ENCODE results near the gene MARCO.
"Not testable (repeated sequence)": the region's sequence is repeated elsewhere in the genome, so short reads cannot be mapped to it uniquely, and the experiment has no call there.

MARCO gene

DNA sequence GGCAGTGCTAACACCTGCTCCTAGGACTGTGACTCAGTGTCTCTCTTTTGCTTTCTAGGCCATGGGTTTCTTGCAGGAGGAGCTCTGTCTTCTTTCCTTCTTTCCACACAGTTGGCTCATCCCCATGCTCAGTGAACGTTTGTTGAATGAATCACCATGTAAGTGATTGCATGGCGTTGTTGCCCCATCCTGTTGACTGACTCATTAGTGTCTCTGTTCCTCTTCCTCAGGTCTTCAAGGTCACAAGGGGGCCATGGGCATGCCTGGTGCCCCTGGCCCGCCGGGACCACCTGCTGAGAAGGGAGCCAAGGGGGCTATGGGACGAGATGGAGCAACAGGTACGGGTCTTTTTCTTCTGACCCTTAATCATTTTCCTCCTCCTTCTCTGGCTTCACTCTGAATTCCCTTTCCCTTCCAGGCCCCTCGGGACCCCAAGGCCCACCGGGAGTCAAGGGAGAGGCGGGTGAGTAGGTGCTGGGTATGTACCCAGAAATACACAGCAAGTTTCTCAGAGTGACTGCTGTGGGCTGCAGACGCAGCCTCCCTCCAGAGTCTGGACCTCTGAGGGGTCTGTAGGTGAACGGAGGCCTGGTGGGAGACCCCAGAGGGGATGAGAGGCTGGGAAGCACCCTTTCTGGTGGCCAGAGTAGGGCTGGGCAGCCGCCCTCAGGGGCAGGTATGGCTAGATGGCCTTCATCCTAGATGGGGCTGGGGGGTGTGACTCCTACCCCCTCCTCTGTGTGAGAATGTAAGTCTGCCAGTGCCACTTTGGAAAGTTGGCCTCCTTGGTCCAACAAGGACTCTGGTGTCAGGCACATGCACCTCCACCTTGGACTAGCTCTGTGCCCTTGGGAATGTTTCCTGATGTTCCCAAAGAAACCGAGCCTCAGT lies 32.4 kb downstream of the MARCO start:
- no peak for DNase-seq (ENCODE audit: low read depth in 2 of 2)

DNA sequence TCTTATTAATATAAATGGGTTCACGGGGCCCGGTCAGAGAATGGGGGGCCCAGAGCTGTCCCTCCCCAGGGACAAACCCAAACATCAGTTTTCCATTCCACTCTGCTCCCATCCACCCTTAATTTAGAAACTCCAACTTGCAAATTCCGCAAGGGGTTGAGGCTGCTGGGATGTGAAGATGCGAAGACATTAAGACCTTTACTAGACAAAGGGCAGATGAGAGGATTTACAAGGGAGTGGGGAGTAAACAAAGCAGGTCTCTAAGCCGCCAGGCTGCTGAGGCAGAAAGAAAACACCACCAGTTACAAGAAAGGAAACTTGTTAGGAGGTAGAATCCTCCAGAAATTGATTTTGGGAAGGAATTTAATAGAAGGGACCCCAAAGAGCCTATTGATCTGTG lies 33.1 kb downstream of the MARCO start:
- no peak for DNase-seq (ENCODE audit: low read depth in 2 of 2)

DNA sequence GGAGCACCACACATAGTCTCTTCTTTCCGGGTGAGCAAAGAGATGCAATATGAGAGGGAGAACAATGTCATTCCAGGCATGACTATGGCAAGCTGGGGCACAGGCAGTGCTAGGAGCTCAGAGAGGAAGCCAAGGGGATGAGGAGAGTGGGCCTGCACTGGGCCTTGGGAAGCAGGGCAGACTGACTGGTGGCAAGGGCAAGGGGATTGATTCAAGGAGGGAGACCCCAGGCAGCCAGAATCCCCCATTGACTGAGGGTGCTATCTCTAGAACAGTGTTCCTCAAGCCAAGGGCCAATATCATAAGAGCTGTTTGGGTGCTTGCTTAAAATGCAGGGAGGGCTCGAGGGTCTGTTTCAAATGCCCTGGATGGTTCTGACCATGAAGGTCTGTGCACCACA lies 36.1 kb downstream of the MARCO start:
- no peak for DNase-seq (ENCODE audit: low read depth in 2 of 2)

DNA sequence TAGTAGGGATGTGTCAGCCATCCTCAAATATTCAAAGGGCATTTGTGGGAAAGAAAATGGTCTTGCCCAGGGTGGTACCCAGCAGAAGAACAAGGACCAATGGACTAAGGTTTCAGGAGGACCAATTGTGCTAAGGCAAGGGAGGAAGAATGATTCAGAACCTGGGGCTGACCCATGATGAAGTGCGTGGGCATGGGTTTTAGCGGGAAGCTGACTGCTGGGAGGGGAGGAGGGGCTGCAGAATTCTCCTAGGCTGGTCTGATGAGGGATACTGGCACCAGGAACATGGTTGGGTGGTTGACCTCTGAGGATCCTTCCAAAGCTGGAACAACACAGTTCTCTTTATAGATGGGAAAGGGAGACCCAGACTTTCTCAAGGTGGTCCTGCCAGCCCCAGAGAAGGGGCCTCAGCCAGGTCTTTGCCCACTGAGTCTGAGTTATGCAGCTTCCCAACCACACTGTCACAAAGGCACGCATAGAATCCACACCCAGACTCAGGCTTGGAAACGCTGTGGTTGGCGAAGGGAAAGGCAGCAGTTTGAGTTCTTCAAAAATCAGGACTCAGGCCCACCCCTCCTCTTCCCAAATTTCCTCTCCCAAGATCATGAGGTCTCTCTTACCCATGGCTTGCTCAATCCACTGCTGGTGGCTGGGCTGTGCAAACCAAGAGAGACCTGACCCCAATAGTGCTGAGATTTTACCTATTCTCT lies 37.3 kb downstream of the MARCO start:
- no peak for DNase-seq (ENCODE audit: low read depth in 2 of 2)

DNA sequence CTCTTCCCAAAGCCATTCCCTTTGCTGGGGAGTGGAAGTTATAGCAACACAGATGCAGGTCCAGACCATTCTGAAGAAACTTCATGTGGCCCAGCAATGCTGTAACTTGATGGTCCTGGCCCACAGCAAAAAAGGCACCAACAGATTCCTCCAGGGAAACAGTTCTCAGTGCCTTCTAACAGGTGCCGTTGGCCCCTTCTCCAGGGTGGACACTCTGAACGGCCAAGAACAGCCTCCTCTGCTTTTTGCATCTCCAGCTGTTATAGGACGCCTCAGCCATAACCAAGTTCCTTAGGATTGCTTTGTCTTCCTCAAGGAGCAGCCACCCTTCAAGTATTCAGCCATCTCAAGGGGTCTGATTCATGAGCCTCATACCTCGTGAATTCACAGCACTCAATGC lies 38.0 kb downstream of the MARCO start:
- no peak for DNase-seq (ENCODE audit: low read depth in 2 of 2)

DNA sequence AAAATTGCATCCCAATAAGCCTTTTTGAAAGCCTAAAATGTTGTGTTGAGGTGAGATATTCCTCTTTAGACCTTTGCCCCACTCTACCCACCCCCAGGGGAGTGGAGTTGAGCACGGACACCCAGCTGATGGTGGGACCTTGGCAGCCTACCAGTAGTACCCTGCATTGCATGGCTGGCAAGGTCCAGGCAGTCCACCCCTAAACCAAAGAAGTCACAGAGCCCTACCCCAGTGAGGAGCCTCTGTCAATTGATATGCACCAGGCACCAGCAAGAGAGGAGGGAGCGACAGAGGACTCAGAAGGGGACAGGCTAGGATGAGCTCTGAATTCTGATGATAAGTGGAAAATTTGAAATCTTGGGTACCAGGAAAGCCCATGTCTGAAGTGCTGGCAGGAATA lies 38.6 kb downstream of the MARCO start:
- no peak for DNase-seq (ENCODE audit: low read depth in 2 of 2)

DNA sequence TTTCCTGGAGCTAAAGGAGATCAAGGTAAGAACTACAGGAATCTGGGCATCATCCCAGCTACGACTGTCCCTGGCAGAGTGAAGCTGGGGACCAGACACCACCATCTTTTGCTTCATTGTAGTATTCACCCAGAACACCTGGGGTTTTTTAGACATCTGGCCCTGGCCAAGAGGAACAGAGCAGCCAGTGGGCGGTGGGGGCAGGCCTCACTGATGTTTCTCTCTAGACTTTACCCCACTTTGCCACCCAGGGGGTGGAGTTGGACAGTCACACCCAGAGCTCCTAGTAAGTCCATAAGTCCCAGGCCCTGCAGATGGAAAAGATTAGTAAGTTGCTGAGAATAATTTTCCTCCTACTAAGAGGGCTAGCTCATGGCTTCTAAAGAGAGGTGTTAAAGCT lies 39.6 kb downstream of the MARCO start:
- DNase-seq (ENCODE audit: low read depth in 2 of 2), result no peak

DNA sequence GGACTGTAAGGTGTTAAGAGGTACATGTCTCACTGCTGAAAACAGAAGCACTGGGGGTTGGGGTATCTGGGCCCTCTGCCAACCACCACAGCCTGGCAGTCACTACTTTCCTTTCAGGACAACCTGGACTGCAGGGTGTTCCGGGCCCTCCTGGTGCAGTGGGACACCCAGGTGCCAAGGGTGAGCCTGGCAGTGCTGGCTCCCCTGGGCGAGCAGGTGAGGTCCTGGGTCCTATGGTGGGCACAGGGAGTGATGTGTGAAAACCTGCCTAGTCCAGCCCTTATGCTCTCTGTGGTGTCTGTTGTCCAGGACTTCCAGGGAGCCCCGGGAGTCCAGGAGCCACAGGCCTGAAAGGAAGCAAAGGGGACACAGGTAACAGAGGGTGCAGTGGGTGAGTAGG lies 40.0 kb downstream of the MARCO start:
- DNase-seq (ENCODE audit: low read depth in 2 of 2), result no peak

DNA sequence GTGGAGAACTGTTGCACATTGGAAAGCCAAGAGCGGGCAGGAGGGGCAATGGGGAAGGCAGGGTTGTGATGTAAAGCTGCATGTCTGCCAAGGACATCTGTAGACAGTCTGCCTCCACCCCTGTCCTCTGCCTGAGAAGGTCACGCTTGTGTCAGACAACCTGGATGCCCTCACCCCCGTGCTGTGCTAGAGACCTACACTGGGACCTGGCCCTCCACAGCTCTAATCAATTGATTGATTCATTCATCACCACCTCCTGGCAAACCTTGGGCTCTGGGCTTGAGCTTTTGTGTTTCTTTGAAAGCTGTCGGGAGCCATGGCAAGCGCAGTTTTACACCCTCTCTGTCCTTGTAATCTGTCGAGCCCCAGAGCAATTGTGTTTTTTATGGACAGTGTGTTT lies 41.1 kb downstream of the MARCO start:
- no peak for DNase-seq (ENCODE audit: low read depth in 2 of 2)

DNA sequence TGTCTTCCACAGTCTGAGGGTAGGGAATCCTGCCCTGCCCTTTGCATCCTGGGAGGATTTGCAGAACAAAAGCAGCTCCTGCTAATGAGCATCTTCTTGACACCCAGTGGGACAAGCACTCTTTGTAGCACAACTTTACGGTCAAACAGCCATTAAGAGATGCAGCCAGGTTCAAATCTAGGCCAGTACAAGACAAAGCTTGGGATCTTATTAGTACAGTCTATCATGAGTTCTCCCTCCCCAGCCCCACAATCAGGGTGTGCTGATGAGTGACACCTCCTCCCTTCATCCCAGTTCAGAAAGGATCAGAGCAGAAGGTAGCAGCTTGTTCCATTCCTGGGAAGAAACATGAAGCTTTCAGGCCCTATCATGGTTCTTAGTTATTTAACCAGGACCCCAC lies 41.9 kb downstream of the MARCO start:
- DNase-seq (ENCODE audit: low read depth in 2 of 2), result no peak

DNA sequence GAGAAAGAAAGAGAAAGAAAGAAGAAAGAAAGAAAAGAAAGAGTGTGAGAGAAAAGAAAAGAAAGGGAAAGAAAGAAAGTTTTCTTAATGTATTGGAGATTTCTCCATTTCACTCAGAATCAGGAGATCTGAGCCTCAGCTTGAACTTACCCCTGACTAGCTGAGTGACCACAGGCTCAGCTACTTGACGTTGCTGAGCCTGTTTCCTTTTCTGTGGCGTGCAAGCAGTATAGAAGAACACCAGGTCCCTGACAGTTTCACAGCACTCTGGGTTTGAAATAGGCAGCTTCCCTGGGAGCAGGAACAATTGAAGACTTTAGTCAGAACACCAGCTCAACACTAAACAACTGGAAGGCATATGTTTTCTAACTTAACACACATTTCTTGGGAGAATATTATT lies 44.7 kb downstream of the MARCO start:
- no peak for DNase-seq (ENCODE audit: low read depth in 2 of 2)

DNA sequence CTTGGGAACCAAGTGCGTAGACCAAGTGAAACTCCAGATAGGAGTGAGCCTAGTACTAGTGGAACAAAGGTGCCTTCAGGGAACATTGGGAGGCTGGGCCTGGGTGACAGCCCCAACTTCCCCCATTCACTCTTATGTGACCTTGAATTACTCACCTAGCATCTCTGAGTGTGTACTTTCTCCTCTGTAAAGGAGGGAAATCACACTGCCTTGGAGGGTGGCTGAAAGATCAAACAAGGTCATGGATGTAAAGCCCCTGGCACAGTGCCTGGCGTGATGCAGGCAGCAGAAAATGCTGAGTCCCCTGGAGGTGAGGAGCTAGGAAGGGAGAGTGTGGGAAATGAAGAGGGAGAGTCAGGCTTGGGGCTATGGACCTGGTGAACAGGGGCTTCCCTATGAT lies 45.9 kb downstream of the MARCO start:
- DNase-seq (ENCODE audit: low read depth in 2 of 2), result no peak

DNA sequence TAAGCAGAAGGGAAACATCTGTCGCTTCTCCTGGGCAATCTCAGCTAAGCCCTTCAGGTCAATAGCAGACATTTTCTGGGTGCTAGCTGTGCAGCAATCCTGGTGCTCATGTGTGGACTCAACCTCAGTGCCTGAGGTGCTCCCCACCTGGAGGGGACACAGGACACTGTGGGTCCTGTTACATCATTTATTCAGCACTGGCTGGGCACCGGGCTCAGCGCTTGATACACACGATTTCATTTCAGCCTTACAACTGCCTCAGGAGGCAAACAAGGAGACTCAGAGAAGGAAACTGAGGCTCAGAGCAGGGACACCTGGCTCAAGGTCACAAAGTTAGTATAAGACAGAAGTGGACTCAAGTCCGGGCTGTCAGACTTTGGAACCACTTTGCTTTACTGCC lies 46.7 kb downstream of the MARCO start:
- no peak for DNase-seq (ENCODE audit: low read depth in 2 of 2)

DNA sequence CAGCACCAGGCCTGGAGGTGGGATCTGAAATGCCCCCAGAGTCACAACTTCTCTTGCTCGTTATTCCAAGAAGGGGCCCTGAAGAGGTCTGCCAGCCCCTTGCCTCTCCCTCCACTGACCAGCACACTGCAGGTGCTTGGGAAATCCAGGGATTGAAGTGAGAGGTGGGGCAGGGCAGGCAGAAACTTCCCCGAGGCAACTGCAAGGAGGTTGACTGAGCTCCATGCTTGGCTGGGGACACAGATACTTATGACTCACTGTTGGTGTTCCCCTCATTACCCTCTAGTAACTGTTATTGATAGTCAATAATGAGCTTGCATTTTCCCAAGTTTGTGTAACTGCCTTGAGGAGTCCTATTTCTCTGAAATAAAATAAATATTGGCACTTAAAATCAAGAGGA lies 47.5 kb downstream of the MARCO start:
- no peak for DNase-seq (ENCODE audit: low read depth in 2 of 2)

DNA sequence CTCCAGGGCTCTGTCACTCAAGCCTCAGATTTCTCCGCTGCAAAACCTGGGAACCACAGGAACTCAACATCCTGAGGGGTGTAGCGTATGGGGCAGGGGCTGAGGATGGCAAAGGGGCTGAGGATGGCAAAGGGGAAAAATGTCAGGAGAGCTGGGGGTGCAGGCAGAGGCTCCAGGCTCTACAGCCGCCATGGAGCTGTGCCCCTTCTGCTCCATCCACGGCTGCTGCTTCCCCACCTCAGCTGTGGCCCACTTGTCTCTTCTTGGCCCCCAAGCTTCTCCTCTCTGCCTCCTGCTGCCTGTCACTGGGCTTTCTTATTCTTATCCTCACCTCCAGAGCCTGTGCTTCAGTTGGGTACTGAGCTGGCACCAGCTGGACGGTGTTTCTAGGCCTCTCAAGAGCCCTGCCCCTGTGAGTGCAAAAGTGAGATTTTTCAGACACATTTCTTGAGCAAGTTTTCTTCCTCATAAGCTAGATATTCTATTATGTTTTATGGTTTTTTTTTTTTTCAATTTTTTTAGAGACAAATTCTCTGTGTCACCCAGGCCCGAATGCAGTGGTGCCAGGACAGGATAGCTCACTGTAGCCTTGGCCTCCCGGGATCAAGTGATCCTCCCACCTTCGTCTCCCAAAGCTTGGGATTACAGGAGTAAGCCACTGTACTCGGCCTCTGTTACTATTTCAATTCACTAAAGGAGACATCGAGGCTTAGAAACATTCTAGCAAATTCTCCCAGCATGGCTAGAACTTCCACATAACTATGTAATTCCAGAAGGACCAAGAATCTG lies 49.0 kb downstream of the MARCO start:
- DNase-seq (ENCODE audit: low read depth in 2 of 2), result no peak

DNA sequence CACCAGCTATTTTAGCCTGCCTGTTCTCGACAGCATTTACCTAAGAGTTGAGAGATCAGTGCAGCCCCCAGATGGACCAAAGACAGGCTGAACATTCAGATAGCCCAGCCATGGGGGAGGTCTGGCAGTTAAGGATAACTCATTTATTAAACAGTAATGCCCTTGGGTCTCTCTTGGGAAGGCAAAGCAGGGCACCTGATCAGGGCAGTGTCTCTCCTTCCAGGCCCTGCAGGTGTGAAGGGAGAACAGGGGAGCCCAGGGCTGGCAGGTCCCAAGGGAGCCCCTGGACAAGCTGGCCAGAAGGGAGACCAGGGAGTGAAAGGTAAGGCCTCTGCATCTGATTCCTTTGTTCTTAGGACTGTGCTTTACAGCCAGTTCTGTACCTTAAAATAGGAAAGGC lies 49.6 kb downstream of the MARCO start:
- DNase-seq (ENCODE audit: low read depth in 2 of 2), result no peak

DNA sequence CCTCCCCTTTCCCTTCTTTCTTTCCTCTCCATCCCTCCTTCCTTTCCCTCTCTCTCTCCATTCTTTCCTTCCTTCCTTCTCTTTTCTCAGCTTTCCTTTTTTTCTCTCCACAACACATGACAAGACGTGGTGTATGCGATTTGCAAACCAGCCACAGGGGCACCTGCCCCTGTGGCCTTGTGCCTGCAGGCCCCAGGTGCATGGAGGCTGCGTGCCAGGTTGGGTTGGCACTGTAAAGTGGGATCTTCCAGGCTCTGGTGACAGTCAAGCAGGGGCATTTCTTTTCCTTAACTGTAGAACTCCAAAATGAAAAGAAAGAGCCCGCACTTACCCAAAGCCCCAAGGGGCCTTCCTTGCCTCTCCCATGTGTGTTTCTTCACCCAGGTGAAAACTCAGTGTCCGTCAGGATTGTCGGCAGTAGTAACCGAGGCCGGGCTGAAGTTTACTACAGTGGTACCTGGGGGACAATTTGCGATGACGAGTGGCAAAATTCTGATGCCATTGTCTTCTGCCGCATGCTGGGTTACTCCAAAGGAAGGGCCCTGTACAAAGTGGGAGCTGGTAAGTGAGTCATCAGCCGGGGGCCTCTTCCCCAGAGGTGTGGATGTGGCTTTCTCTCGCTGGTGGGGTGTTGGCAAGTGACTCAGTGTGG lies 50.9 kb downstream of the MARCO start:
- DNase-seq (ENCODE audit: low read depth in 2 of 2), result no peak

DNA sequence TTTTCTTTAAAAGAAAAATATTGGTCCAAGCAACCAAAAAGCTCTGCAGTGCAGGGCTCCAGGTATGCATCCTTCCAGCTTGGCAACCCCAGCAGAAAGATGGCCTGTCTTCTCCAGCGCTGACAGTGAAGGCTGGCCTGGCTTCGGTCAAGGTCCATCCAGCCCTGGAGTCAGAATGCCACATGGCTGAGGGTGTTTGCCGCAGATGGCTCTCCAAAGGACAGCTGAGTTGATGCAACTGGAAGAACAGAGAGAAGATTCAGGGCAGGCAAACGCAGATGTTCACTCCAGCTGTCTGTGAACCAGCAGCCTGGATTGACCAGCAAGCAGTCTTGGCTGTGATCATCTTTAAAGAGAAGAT lies 51.4 kb downstream of the MARCO start:
- DNase-seq (ENCODE audit: low read depth in 2 of 2), result no peak

DNA sequence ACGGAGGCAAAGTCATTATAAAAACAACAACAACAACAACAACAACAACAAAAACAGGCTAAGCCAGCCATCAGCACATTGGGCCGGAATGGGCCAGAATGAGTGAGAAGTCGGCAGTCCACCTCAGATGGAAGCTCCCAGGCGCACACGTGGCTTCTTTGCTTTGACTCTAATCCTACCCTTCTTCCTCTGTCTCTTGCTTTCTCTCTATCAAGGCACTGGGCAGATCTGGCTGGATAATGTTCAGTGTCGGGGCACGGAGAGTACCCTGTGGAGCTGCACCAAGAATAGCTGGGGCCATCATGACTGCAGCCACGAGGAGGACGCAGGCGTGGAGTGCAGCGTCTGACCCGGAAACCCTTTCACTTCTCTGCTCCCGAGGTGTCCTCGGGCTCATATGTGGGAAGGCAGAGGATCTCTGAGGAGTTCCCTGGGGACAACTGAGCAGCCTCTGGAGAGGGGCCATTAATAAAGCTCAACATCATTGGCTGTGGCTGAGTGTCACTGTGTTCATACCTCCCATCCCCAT lies 52.2 kb downstream of the MARCO start:
- no peak for DNase-seq (ENCODE audit: low read depth in 2 of 2)

DNA sequence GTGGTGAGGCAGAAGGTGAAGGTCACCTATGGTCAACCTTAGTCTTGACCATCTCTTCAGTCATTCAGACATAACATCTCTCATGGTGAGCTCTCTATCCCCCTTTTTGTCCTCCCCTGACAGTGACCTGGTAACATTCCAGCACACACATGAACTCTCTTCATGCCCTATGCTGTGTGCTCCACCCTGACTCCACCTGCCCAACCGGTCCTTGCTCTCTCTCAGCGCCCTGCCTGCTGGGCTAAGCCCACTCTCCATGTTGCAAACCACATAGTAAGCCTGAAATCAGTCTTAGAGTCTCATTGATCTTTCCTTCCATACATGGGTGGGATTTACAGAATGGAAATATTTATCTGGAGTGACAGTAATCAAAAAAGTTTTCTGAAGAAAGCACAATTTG lies 52.8 kb downstream of the MARCO start:
- no peak for DNase-seq (ENCODE audit: low read depth in 2 of 2)

DNA sequence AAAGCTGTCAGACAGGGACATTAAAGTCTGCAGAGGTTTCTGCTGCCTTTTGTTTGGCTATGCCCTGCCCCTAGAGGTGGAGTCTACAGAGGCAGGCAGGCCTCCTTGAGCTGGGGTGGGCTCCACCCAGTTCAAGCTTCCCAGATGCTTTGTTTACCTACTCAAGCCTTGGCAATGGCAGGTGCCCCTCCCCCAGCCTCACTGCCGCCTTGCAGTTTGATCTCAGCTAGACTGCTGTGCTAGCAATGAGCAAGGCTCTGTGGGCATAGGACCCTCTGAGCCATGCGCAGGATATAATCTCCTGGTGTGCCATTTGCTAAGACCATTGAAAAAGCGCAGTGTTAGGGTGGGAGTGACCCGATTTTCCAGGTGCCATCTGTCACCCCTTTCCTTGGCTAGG lies 61.9 kb downstream of the MARCO start:
- not testable (repeated sequence) for DNase-seq (ENCODE audit: low read depth in 2 of 2)

DNA sequence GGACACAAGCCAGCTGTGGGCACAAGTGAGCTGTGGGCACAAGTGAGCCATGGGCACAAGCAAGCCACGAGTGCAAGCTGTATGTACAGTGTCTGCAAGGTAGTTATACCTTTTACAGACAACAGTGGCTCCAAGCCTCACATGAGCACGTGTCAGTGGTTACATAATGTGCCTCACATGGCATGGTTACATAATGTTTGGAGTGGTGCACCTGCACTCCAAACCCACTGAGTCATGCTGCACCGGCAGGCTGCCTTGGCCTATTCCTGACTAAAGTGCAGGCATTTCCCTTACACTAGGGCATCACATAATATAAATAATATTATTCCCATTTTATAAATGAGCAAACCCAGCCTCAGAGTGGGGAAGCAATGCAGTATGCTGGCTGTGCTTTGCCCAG lies 62.6 kb downstream of the MARCO start:
- no peak for DNase-seq (ENCODE audit: low read depth in 2 of 2)

Data from stimulated activated CD8-positive, alpha-beta memory T cell treated with anti-CD3 and anti-CD28 coated beads, Interleukin-7, amount 100 ng/mL, for 1 hour (primary cell).